Measurements from ENCODE around the gene IFIT1.
"Not testable (repeated sequence)": the region's sequence is repeated elsewhere in the genome, so short reads cannot be mapped to it uniquely, and the experiment has no call there.

DNA sequence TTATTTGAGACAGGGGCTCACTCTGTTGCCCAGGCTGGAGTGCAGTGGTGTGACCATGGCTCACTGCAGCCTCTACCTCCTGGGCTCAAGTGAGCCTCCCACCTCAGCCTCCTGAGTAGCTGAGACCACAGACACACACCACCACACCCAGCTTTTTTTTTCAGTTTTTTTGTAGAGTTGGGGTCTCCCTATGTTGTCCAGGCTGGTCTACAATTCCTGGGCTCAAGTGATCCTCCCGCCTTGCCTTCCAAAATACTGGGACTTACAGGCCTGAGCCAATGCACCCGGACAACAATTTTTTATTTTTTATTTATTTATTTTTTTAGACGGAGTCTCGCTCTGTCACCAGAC, 1.2 kb upstream of the IFIT1 start:
- TF ChIP-seq, protein P1, sequence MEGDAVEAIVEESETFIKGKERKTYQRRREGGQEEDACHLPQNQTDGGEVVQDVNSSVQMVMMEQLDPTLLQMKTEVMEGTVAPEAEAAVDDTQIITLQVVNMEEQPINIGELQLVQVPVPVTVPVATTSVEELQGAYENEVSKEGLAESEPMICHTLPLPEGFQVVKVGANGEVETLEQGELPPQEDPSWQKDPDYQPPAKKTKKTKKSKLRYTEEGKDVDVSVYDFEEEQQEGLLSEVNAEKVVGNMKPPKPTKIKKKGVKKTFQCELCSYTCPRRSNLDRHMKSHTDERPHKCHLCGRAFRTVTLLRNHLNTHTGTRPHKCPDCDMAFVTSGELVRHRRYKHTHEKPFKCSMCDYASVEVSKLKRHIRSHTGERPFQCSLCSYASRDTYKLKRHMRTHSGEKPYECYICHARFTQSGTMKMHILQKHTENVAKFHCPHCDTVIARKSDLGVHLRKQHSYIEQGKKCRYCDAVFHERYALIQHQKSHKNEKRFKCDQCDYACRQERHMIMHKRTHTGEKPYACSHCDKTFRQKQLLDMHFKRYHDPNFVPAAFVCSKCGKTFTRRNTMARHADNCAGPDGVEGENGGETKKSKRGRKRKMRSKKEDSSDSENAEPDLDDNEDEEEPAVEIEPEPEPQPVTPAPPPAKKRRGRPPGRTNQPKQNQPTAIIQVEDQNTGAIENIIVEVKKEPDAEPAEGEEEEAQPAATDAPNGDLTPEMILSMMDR (IDR thresholded peaks at IDR 0.05; ENCODE audit: low read depth, low read length), result not testable (repeated sequence)
- TF ChIP-seq POLR2A (IDR thresholded peaks at IDR 0.05; ENCODE audit: extremely low read depth, insufficient read length), result not testable (repeated sequence)

Measured in NB4 (cell line).